Mucosa of descending colon (tissue), 3 donors: ENCODE measurements around the gene SH3RF2. TPM values are rescaled to one million over a fixed set of nuclear protein-coding genes. Genes with fewer than 3 reads are reported as not detected.

Experiments
- ATAC-seq: fragments of 200-7000 bp; cut with Tn5 transposase; one replicate; pipeline ENCODE4 v1.9.1; 2020; ENCODE audit warnings: mild to moderate bottlenecking, moderate library complexity
- DNase-seq, 3 donors: peaks; one replicate each; pipeline ENCODE4 v3.0.0-alpha.2; 2020
- H3K36me3 ChIP-seq: fragments of 200-600 bp; one replicate; pipeline ENCODE4 v1.8.0; 2021; ENCODE audit warnings: low read depth, mild to moderate bottlenecking
- H3K4me1 ChIP-seq: fragments of 200-600 bp; one replicate; pipeline ENCODE4 v1.8.0; 2021; ENCODE audit warnings: low read depth, mild to moderate bottlenecking
- H3K4me3 ChIP-seq: fragments of 200-600 bp; one replicate; pipeline ENCODE4 v1.8.0; 2021; ENCODE audit warnings: mild to moderate bottlenecking
- H3K9me3 ChIP-seq: fragments of 200-600 bp; one replicate; pipeline ENCODE4 v1.8.0; 2021; ENCODE audit warnings: mild to moderate bottlenecking
- intact Hi-C, 2 donors: fragments of 100-400 bp; cut with DNase I in 1 of 2; cut with micrococcal nuclease in 1 of 2; formaldehyde crosslinking; loops; one replicate each; pipeline versions ENCODE4 v1.11.0 to v1.11.1; 2022; cut with DNase I, micrococcal nuclease
- total RNA-seq, 3 donors: library from RNA; stranded (reverse); fragmentation: NEBNext Ultra II Directional in 2 of 3; extraction: Animal tissue kit (Norgen Biotek cat#: 25700) in 2 of 3; gene quantifications; one replicate each; pipeline versions ENCODE4 v1.2.1 to v1.2.4, GENCODE V29; 2021 to 2023
- TF ChIP-seq, protein P1 (sequence below): fragments of 200-600 bp; IDR thresholded peaks from one replicate; pipeline ENCODE4 v1.8.0; 2022; ENCODE audit warnings: antibody characterized with exemption, mild to moderate bottlenecking
- donor health status: DM: no; HTN: no; CAD: no; lungs with moderate emphysema.
- donor health status: DM: no; HTN: no; CAD: no.
- donor health status: DM: no; HTN: yes; CAD: no.

SH3RF2 gene
- total RNA-seq, 3 donors from 2014 or later: 36.8 to 99.7 (median 61.5) TPM

DNA sequence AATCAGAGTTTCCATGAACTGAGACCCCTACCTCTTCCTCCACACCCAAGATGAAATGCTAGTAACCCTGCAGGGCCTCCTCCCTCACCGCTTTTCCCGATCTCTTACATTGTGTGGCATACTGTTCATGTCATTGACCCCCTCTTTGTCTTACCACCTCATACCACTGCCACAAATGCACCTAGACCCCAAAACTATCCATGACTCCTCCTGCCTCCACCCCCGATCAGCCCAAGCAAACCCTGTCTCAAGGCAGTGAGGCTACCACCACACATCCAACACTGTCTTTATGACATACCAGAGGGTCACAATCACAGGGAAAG lies 113.3 kb downstream of the SH3RF2 start:
- Histone ChIP-seq H3K9me3 (no peaks in the 10 kb centered on the region), H3K4me1 (peaks cover 16% of the 10 kb centered on the region), H3K36me3 (no peaks in the 10 kb centered on the region), H3K4me3 (no peak overlapping the region)
- intact Hi-C loops: no loop called here
- TF ChIP-seq, protein P1, sequence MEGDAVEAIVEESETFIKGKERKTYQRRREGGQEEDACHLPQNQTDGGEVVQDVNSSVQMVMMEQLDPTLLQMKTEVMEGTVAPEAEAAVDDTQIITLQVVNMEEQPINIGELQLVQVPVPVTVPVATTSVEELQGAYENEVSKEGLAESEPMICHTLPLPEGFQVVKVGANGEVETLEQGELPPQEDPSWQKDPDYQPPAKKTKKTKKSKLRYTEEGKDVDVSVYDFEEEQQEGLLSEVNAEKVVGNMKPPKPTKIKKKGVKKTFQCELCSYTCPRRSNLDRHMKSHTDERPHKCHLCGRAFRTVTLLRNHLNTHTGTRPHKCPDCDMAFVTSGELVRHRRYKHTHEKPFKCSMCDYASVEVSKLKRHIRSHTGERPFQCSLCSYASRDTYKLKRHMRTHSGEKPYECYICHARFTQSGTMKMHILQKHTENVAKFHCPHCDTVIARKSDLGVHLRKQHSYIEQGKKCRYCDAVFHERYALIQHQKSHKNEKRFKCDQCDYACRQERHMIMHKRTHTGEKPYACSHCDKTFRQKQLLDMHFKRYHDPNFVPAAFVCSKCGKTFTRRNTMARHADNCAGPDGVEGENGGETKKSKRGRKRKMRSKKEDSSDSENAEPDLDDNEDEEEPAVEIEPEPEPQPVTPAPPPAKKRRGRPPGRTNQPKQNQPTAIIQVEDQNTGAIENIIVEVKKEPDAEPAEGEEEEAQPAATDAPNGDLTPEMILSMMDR: no peak
- ATAC-seq (no peak), DNase-seq (no peak)

DNA sequence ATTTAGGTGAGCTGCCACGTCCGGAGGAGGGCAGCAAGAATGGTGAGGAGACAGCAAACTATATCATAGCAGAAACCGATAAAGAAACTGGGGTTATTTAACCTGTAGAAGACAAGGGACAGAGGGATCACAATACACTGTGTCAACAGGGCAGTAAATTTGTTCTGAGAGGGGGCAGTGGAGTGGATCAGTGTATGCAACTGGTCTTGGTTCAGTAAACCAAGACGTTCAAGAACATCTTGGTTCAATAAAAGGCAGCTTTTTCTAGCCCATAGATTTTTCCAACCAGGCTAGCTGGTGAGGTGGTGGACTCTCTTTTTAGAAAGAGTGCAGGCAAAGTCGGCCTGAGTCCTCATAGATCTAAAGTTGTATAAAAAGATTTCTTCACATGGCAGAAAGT lies 113.7 kb downstream of the SH3RF2 start:
- TF ChIP-seq, protein P1: no peak
- Histone ChIP-seq H3K36me3 (no peaks in the 10 kb centered on the region), H3K4me3 (no peak overlapping the region), H3K9me3 (no peaks in the 10 kb centered on the region), H3K4me1 (peaks cover 16% of the 10 kb centered on the region)
- DNase-seq (no peak), ATAC-seq (no peak)
- intact Hi-C loops: no loop called here

DNA sequence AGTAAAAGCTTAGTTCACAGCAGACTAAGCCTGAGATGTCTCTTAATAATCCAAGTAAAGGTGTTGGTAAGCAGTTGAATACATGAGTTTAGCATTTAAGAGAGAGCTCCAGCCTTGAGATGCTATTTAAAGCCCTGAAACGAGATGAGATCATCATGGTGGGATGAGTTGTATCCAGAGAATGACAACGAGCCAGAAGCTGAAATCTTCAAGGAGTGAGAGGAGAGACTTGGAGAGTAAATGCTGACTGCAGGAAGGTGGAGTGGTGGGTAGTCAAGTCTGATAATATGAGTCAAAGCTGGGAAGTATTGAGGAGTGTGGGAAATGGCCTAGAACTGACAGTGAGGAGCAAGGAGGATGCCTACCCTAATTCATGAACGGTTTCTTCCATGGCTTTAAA lies 115.3 kb downstream of the SH3RF2 start:
- TF ChIP-seq, protein P1: no peak

DNA sequence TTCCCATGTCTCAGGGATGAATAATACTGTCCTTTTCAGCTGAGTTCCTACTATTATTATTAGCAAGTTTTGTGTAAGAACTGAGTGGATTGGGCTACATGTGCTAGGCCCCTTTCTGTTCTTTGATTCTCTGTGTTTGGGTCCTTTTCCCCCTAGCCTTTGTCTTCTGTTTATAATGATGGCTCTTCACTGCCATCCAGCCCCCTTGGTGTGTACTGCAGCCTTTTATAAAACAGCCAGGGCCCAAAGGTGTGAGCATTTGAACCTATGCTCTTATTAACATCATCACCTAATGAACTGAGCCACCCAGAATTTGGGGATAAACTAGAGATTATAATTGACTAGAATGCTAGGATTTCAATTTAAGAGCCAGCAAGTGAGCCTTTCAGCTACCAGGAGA lies 116.4 kb downstream of the SH3RF2 start:
- Histone ChIP-seq H3K9me3 (no peaks in the 10 kb centered on the region), H3K4me3 (no peak overlapping the region), H3K4me1 (peaks cover 12% of the 10 kb centered on the region), H3K36me3 (no peaks in the 10 kb centered on the region)
- no peak for ATAC-seq
- no peak for DNase-seq
- intact Hi-C loops: no loop called here
- TF ChIP-seq, protein P1: no peak

More for the DNA sequence above, 115.3 kb downstream of the SH3RF2 start:
- no peak for DNase-seq
- no peak for ATAC-seq
- H3K9me3 ChIP-seq: no peaks in the 10 kb centered on the region
- H3K4me1 ChIP-seq: peaks cover 16% of the 10 kb centered on the region
- intact Hi-C loops: no loop called here
- no peak overlapping the region for H3K4me3 ChIP-seq
- H3K36me3 ChIP-seq: no peaks in the 10 kb centered on the region

DNA sequence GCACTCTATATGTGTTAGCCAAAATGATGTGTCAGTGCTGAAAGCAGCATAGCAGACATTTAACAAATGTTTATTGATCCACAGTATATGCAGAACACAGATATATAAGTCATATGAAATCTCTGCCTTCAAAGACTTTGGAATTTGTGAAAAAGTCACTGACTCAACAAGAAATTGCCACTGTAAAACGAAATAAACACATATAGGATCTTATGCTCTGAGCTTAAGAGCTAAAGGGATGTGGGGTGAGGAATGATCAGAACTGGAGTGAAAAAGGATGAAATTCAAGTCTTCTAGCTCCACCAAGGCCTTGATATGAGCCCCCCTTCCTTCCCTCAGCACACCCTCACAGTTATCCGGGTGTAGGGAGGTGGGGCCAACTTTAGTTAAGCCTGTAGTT lies 119.1 kb downstream of the SH3RF2 start:
- DNase-seq: no peak
- no peak for ATAC-seq
- Histone ChIP-seq H3K4me1 (no peaks in the 10 kb centered on the region), H3K36me3 (no peaks in the 10 kb centered on the region), H3K4me3 (no peak overlapping the region), H3K9me3 (no peaks in the 10 kb centered on the region)
- intact Hi-C loops: no loop called here
- TF ChIP-seq, protein P1: no peak
